ENCODE measurements around the gene ECT2L.

Gene ECT2L

DNA sequence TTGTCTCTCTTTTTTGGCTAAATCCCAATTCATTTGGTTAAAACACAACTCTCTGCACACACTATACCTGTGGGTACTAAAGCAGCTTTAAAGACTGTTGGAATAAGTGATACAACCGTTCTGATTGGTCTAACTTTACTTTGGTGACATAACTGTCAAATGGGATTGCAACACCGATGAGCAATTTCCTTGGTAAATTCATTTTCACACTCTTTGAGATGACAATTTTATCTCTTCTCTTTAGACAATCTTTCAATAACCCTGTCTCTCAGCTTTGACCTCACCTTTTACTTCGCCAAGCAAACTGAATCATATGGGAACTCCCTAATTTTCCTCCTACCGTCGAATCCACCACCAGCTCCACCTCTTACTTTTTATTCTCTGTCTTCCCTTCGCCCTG lies 60.8 kb downstream of the ECT2L start:
- no peaks in the 10 kb centered on the region for H3K9me3 ChIP-seq (ENCODE audit: insufficient read depth, low read length)
- no peak overlapping the region for H2AFZ ChIP-seq (ENCODE audit: low read depth, low read length)
- no peak overlapping the region for H3K27ac ChIP-seq (ENCODE audit: low read length)
- no peaks in the 10 kb centered on the region for H4K20me1 ChIP-seq (ENCODE audit: insufficient read depth, low read length)
- H3K4me2 ChIP-seq (ENCODE audit: low read length): no peak overlapping the region
- no peaks in the 10 kb centered on the region for H3K4me1 ChIP-seq (ENCODE audit: low read length)
- no peaks in the 10 kb centered on the region for H3K27me3 ChIP-seq (ENCODE audit: low read depth, low read length)
- H3K79me2 ChIP-seq (ENCODE audit: low read length): no peaks in the 10 kb centered on the region
- no peak for TF ChIP-seq EZH2phosphoT487 (IDR thresholded peaks at IDR 0.05; ENCODE audit: low read depth)
- TF ChIP-seq, protein P1, sequence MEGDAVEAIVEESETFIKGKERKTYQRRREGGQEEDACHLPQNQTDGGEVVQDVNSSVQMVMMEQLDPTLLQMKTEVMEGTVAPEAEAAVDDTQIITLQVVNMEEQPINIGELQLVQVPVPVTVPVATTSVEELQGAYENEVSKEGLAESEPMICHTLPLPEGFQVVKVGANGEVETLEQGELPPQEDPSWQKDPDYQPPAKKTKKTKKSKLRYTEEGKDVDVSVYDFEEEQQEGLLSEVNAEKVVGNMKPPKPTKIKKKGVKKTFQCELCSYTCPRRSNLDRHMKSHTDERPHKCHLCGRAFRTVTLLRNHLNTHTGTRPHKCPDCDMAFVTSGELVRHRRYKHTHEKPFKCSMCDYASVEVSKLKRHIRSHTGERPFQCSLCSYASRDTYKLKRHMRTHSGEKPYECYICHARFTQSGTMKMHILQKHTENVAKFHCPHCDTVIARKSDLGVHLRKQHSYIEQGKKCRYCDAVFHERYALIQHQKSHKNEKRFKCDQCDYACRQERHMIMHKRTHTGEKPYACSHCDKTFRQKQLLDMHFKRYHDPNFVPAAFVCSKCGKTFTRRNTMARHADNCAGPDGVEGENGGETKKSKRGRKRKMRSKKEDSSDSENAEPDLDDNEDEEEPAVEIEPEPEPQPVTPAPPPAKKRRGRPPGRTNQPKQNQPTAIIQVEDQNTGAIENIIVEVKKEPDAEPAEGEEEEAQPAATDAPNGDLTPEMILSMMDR (IDR thresholded peaks at IDR 0.05; ENCODE audit: low read depth, low read length): no peak
- H3K36me3 ChIP-seq (replicated peaks; ENCODE audit: low read depth, low read length): no peaks in the 10 kb centered on the region
- no peak overlapping the region for H3K9ac ChIP-seq (ENCODE audit: low read length)
- H3K4me3 ChIP-seq (ENCODE audit: low read length): no peak overlapping the region

DNA sequence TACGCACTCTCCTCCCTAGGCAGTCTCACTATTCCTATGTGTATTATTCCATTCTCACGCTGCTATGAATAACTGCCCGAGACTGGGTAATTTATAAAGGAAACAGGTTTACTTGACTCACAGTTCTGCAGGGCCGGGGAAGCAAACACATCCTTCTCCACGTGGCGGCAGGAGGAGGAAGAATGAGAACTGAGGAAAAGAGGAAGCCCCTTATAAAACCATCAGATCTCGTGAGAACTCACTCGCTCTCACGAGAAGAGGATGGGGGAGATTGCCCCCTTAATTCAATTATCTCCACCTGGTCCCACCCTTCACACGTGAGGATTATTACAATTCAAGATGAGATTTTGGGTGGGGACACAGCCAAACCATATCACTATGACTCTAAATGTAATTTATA lies 61.9 kb downstream of the ECT2L start:
- H3K79me2 ChIP-seq (ENCODE audit: low read length): no peaks in the 10 kb centered on the region
- no peaks in the 10 kb centered on the region for H3K9me3 ChIP-seq (ENCODE audit: insufficient read depth, low read length)
- H3K4me1 ChIP-seq (ENCODE audit: low read length): no peaks in the 10 kb centered on the region

DNA sequence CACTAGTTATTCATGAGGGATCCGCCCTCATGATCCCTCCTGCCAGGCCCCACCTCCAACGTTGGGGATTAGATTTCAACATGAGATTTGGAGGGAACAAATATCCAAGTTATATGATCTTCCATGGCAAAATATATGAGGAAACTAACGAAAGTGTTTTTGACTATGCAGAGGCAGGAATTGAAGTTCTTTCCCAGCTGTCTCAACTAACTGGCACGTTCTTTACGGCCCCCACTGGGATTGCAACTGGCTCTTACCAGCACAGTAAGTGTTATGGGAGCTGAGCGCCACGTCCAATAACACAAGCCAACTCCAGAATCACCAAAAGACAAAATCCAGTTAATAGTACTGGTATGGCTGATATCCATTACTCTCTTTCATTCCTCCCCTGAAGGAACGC lies 66.6 kb downstream of the ECT2L start:
- Histone ChIP-seq H3K79me2 (ENCODE audit: low read length) (no peaks in the 10 kb centered on the region), H2AFZ (ENCODE audit: low read depth, low read length) (no peak overlapping the region), H3K9ac (ENCODE audit: low read length) (no peak overlapping the region), H3K4me2 (ENCODE audit: low read length) (no peak overlapping the region), H3K36me3 (replicated peaks; ENCODE audit: low read depth, low read length) (no peaks in the 10 kb centered on the region), H3K4me1 (ENCODE audit: low read length) (no peaks in the 10 kb centered on the region), H3K4me3 (ENCODE audit: low read length) (no peak overlapping the region), H3K27ac (ENCODE audit: low read length) (no peak overlapping the region), H4K20me1 (ENCODE audit: insufficient read depth, low read length) (no peaks in the 10 kb centered on the region), H3K27me3 (ENCODE audit: low read depth, low read length) (no peaks in the 10 kb centered on the region), H3K9me3 (ENCODE audit: insufficient read depth, low read length) (no peaks in the 10 kb centered on the region)
- TF ChIP-seq, protein P1 (IDR thresholded peaks at IDR 0.05; ENCODE audit: low read depth, low read length): no peak
- no peak for TF ChIP-seq EZH2phosphoT487 (IDR thresholded peaks at IDR 0.05; ENCODE audit: low read depth)

More for the DNA sequence above, 61.9 kb downstream of the ECT2L start:
- Histone ChIP-seq H3K36me3 (replicated peaks; ENCODE audit: low read depth, low read length) (no peaks in the 10 kb centered on the region), H3K27me3 (ENCODE audit: low read depth, low read length) (no peaks in the 10 kb centered on the region), H4K20me1 (ENCODE audit: insufficient read depth, low read length) (no peaks in the 10 kb centered on the region), H3K4me2 (ENCODE audit: low read length) (no peak overlapping the region), H3K4me3 (ENCODE audit: low read length) (no peak overlapping the region), H3K9ac (ENCODE audit: low read length) (no peak overlapping the region), H2AFZ (ENCODE audit: low read depth, low read length) (no peak overlapping the region), H3K27ac (ENCODE audit: low read length) (no peak overlapping the region)
- TF ChIP-seq EZH2phosphoT487 (IDR thresholded peaks at IDR 0.05; ENCODE audit: low read depth): no peak
- TF ChIP-seq, protein P1 (IDR thresholded peaks at IDR 0.05; ENCODE audit: low read depth, low read length): no peak

DNA sequence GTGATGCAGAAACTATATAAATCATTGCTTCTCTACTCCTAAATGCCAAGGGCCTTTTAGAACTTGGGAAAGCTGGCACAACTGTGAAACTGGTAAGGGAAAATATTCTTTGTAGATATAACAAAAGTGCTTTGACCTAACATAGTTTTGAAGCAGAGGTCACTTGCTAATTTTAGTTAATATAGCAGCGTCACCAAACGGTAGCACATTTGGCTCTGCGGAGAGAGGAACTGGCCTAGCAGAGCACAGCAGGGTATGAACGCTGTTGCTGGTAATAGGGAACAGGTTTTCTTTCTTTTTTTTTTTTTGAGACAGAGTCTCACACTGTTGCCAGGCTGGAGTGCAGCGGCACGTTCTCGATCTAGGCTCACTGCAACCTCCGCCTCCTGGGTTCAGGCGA lies 67.4 kb downstream of the ECT2L start:
- Histone ChIP-seq H3K27ac (ENCODE audit: low read length) (no peak overlapping the region), H4K20me1 (ENCODE audit: insufficient read depth, low read length) (no peaks in the 10 kb centered on the region), H3K9ac (ENCODE audit: low read length) (no peak overlapping the region), H3K4me2 (ENCODE audit: low read length) (no peak overlapping the region), H3K4me3 (ENCODE audit: low read length) (no peak overlapping the region), H3K27me3 (ENCODE audit: low read depth, low read length) (no peaks in the 10 kb centered on the region), H3K36me3 (replicated peaks; ENCODE audit: low read depth, low read length) (no peaks in the 10 kb centered on the region), H3K9me3 (ENCODE audit: insufficient read depth, low read length) (no peaks in the 10 kb centered on the region), H3K79me2 (ENCODE audit: low read length) (no peaks in the 10 kb centered on the region), H2AFZ (ENCODE audit: low read depth, low read length) (no peak overlapping the region), H3K4me1 (ENCODE audit: low read length) (no peaks in the 10 kb centered on the region)
- TF ChIP-seq EZH2phosphoT487 (IDR thresholded peaks at IDR 0.05; ENCODE audit: low read depth): no peak
- TF ChIP-seq, protein P1 (IDR thresholded peaks at IDR 0.05; ENCODE audit: low read depth, low read length): no peak

All from OCI-LY3 (cell line).